Putamen (tissue), 1 donor: Measurements from ENCODE around the gene PTPRT.

Source experiments
- DNase-seq: peaks from one replicate; pipeline ENCODE4 v3.0.0-alpha.2; 2016; ENCODE audit warnings: low spot score

Gene PTPRT

DNA sequence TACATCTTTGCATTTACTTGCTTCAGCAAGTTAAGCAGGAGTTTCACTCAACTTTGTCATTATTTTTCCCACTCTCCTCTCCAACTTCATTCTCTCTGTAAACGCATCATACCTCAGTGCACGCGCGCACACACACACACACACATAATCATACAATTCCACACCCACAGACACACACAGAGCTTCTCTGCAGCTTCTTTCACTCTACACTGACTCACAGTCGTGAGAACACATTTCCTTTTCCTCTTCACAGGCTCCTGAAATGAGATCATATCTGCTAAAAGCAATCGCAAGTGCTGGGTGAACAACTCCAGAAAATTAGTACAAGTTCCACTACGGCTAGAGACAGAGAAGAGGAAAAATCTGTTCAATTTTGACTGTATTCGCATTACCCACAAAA lies 215.4 kb downstream of the PTPRT start:
- peak; percentile 17 for DNase-seq

- DNase-seq: no peak
Observed at GRCh38 chr20:42972591-42972990, 217.1 kb downstream of the PTPRT start.

DNA sequence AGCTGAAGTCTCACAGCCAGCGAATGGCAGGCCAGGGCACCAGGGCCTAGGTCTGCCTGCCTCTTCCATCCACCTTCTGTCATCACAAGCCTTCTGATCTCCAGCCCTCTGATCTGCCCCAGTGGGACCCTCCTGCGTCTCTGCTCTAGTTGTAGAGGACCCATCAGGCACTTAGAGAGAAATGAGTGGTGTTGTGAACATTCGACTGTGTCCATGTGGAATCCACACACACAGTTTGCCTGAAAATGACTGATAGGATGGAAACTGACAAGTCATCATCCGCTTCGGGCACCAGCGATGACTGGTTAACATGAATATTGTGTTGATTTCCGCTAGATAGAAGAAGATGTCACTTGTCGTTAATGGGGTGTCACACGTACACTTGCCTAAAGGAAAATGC lies 221.0 kb downstream of the PTPRT start:
- DNase-seq: no peak

DNA sequence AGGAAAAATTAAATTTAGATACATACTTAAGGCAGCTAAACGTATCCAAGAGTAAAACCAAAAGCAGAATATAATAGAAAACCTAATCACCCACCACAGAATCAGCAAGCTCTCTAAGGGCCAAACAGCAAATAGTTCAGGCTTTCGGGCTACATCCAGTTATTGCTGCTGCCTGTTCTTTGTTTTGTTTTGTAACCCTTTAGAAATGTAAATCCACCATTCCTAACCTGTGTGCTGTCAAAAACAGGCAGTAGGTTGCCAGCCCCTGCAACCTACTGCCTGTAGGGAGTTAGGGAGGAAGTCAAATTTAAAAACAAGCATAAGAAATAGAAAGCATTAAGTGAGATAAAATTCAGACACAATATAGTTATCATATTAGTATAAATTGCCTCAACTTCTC lies 225.9 kb downstream of the PTPRT start:
- DNase-seq: no peak

DNA sequence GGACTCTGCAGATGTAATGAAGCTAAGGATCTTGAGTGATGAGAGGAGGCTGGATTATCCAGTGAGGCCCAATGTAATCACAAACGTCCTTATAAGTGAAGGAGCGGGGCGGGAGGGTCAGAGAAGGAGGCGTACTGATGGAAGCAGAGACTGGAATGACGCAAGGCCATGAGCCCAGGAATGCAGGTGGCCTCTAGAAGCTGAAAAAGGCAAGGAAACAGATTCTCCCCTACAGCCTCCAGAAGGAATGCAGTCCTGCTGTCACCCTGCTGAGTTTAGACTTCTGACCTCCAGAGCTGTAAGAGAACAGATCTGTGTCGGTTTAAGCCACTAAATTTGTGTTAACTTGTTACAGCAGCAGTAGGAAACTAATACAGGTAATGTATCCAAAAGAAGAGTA lies 227.9 kb downstream of the PTPRT start:
- no peak for DNase-seq

DNA sequence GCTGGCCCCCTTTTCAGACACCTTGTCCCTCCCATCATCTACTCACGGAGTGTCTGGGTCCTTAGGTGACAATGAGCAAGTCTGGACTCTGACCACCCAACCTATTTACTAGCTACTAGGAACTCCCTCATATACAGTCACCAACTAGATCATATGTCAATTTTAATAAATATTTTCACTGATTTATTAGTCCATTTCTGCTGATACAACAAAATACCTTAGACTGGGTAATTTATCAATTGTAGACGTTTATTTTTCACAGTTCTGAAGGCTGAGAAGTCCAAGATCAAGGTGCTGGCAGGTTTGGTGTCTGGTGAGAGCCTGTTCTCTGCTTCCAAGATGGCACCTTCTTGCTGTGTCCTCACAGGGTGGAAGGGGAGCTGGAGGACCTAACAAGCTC lies 229.7 kb downstream of the PTPRT start:
- no peak for DNase-seq

GRCh38 chr20:42958367-42959069 lies 231.2 kb downstream of the PTPRT start:
- DNase-seq: no peak

DNA sequence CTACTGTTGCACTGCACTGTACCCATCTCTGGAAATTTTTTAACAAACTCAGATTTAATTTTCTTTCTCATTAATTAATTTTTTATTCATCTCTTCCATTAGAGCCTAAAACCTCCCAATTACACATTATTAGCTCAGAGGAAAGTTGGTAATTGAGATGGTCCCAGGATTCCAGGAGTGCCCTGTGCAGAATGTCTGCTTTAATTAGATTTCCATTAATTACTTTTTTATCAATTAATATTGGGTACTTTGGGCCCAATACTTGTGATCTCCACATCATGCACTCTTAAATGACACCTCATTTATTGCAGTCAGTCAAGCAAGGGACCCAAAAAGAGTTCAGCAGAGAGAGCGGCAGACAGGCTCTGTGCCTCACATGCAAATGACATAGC lies 232.0 kb downstream of the PTPRT start:
- DNase-seq: no peak

DNA sequence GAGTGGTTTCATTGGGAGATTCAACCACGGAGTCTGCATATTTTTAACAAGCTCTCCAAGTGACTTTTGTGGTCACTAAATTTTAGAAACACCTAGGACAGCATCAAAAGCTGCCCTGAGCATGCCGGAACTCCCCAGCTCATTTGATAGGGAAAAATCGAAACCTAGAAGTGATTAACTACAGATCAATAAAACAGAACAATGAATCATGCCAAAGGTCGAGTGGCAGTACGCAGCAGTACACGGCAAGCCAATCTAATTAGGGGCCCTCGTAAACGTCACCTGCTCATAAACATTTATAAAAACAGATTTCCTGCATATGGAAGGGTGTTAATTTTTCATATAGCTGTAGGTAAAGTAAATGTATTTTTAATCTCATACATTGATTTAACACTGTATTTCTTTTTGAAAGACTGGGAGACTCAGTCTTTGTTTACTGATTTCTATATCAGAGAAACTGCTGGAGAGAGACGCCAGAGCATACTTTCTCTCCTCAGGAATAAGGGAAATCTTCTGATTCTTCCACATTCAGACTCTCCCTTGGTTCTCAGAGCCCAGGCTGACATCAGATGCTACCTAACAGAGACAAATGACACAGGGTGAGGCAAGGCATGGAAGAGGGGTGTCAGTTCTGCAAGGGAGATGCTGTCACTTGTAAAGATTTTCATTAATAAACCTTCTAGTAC lies 232.5 kb downstream of the PTPRT start:
- no peak for DNase-seq

GRCh38 chr20:42955713-42956112 lies 234.0 kb downstream of the PTPRT start:
- no peak for DNase-seq

DNA sequence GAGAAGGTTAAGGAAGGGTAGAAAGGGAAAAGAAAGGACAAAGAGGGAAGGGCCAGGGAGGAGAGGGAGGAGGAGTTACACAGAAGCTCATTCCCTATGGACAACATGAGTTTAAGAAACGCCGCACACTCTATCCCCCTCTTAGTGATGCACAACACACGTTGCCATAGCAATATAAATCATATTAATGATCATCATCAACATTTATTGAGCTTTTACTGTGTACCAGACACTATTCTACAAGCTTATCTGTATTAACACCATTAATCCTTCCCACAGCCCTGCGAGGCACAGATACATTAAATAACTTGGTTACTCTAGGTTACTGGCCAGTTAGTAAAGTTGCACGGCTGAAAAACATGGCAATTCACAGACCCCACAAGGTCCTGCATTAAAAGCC lies 234.8 kb downstream of the PTPRT start:
- DNase-seq: no peak

DNA sequence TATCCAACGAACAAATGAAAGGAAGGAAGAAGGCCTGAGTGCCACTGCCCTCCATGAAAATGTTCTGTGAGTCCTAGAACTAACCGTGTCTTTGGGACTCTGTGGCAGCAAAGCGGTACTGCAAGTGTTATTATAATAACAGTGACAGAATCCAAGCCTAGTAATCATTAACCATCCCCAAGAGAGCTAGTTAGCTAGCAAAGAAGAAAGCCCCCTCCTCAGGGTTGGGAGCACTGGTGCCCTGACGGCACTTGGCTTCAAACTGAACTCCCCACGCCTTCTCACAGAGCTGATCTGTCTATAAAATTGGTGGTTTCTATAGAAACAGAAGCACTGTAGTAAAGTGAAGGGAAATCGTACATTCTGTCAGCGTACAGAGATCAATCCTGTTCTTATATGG lies 239.8 kb downstream of the PTPRT start:
- DNase-seq: no peak

DNA sequence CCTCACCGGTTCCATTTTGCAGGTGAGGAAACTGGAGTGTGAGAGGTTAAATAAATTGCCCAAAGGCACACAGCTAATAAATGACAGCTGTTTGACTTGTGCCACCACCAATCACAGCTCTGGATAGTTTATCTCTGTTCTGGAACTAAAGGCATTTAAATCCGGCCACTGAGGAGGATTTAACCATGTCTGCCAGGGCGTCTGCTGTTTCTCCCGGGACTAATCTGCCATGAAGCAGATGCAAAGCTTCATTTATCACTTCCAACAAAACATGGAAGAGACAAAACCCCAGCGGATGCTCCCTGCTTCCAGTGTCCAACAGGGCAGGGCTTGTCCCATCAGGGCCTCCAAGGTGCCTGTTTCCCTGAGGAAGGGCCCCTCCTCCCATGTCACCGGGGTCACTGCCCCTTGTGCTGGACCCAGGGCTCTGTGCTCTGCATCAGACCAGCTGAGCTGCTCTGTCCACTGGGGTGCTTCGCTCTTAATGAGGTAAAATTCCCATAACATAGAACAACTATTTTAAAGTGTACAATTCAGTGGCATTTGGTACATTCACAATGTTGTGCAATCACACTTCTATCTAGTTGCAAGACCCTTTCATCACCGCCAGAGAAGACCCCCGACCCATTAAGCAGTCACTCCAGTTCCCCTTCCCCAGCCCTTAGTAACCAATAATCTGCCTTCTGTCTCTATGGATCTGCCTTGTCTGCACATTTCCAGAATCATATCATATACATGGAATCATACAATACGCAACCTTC lies 244.3 kb downstream of the PTPRT start:
- DNase-seq: no peak

GRCh38 chr20:42941629-42942028 lies 248.1 kb downstream of the PTPRT start:
- no peak for DNase-seq

GRCh38 chr20:42938441-42939205 lies 251.1 kb downstream of the PTPRT start:
- no peak for DNase-seq

DNA sequence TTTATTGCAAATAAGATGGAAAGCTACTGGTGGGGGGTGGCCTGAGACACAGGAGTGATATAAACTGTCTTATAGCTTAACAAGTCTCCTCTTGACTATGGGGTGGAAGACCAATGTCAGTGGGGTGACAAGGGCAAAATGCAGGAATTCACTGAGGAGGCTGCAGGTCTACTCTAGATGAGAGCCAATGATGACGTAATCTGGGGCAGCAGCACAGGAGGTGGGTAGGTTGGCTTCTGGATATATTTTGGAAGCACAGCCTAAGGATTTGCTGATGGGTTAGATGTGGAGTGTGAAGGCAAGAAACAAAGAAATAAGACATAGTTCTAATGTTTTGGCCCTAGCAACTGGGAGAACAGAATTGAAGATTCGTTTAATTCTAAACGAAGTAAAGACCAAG lies 253.2 kb downstream of the PTPRT start:
- DNase-seq: no peak

DNA sequence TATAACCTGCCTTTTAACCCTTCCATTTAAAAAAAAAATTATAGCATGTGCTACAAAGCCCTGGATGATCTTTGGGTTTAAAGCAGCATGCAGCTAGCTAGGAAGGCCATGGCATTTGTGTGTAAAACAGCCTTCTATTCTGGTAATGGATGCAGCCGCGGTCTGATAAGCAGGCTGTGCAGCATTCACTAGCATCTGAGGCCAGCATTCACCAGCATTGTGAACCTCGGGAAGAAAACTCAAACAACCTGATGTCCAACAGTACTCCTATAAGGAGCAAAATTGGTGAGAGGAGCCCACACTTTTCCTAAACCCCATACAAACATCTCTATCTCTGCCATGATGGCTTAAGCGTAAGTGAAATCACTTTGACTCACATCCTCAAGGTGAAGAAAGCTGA lies 265.5 kb downstream of the PTPRT start:
- no peak for DNase-seq

DNA sequence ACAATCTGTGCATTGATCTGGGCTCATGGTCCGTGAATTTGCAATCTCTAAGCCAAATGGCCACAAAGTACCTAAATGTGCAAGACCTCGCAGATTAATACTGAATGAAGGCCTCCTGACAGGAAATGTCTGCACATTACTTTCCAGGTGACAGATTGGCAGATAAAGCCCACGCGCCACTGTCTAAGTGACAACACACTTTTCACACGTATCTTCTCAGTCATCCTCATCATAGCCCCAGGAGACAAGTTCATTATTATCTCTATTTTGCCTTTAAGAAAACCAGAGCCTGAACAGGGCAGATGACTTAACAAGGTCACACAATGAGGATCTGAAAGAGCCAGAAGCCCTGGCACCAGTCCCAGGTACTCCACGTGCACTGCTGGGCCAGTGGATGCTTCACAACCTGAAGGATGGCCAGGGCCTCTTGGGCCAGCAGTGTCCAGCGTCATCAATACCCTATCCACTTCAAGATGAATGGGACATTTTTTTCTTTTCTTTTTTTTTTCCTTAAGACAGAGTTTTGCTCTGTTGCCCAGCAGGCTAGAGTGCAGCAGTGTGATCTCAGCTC lies 266.3 kb downstream of the PTPRT start:
- DNase-seq: no peak

DNA sequence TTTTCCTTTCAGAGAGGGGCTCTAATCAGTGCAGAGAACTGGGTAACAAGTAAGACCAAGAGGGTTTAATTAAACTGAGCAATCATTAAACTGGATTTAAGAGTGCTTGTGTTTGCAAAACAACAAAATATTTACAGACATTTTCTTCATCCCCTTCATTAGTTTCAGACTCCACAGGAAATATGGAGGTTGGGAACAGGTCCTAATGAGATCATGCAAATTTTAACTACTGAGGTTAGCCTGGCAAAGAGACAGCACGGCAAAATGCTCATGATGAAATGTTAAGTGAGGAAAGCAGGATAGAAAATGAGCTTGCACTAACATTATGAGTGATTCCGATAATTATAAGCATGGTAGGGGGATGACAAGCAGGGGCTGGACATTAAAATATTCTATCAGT lies 268.9 kb downstream of the PTPRT start:
- no peak for DNase-seq

DNA sequence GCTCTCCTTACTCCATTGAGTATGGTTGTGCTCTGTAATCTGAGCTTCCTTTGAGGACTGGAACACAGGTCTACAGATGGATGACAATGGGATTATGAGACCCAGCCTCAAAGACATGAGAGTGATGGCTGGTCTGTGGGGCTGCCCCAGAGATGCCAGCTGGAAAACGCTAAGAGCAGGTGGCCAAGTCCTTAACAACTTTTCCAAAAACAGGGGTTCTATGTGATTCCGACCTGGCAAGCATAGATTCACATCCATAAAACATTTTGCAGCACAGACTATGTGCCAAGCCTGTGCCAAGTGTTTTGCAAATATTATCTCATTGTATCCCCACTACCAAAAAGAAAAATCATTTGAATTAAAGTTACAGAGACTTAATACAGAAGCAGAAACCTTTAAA lies 270.4 kb downstream of the PTPRT start:
- no peak for DNase-seq

DNA sequence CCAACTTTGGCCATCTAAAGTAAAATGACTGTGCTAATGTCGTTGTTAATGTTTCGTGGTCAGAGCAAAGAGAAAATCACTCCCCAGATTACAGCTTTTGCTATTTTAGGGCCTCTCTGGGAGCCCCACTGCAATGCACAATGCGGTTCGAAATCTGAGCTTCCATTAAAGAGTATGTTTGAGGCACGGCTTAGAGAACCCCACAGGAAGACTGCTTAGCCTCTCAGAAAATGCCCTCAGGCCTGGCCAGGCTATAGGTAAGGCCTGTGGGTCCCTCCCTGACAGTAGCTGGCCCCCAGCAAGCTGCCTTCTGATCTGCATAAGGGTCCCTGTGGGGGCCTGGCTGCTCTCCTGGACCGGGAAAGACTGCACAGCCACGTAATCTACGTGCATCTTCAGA lies 274.6 kb downstream of the PTPRT start:
- no peak for DNase-seq

DNA sequence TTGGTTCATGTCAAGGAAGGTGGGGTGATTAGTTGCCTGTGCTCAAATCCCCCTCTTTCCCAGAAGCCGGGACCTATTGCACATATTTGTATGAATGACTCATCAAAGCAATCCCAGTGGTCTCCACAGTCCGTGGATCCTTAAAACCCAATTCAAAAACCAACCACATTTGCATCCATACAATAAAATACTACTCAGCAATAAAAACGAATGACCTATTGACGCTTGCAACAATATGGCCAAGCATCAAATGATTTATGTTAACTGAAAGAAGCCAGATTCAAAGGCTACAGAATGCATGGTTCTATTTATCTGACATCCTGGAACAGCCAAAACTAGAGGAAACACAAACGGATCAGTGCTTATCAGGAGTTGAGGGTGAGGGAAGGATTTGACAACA lies 275.4 kb downstream of the PTPRT start:
- DNase-seq: no peak
